HG03196 (cell line): ENCODE results near the gene CADPS.

ENCODE experiments used
- ATAC-seq: cut with Tn5 transposase; IDR thresholded peaks from one replicate; pipeline ENCODE4 v1.9.1; 2021; ENCODE audit not compliant: unreplicated experiment

The CADPS gene

GRCh38 chr3:62873761-62874710 is 1.2 kb downstream of the CADPS start:
- no peak for ATAC-seq

- ATAC-seq = no peak
Measured at GRCh38 chr3:62873451-62873760, 1.8 kb downstream of the CADPS start.

GRCh38 chr3:62872318-62872717 is 2.9 kb downstream of the CADPS start:
- ATAC-seq = no peak

GRCh38 chr3:62870321-62870720 is 4.9 kb downstream of the CADPS start:
- no peak for ATAC-seq

GRCh38 chr3:62863648-62864047 is 11.6 kb downstream of the CADPS start:
- ATAC-seq = no peak

- no peak for ATAC-seq
Measured at GRCh38 chr3:62859203-62859791, 15.9 kb downstream of the CADPS start.

- ATAC-seq = no peak
Measured at GRCh38 chr3:62845996-62846395, 29.2 kb downstream of the CADPS start.

- no peak for ATAC-seq
Measured at GRCh38 chr3:62843508-62843907, 31.7 kb downstream of the CADPS start.

GRCh38 chr3:62839748-62840147 is 35.5 kb downstream of the CADPS start:
- ATAC-seq = no peak

- ATAC-seq = no peak
Measured at GRCh38 chr3:62837145-62837787, 38.0 kb downstream of the CADPS start.

- peak; percentile 59 for ATAC-seq
Measured at GRCh38 chr3:62835554-62836236, 39.5 kb downstream of the CADPS start.

- no peak for ATAC-seq
Measured at GRCh38 chr3:62833538-62833937, 41.7 kb downstream of the CADPS start.

GRCh38 chr3:62832553-62832952 is 42.7 kb downstream of the CADPS start:
- no peak for ATAC-seq

GRCh38 chr3:62830727-62831322 is 44.4 kb downstream of the CADPS start:
- no peak for ATAC-seq

GRCh38 chr3:62827550-62827949 is 47.7 kb downstream of the CADPS start:
- ATAC-seq = no peak

GRCh38 chr3:62824965-62825592 is 50.1 kb downstream of the CADPS start:
- no peak for ATAC-seq

GRCh38 chr3:62823461-62824050 is 51.7 kb downstream of the CADPS start:
- ATAC-seq = no peak

GRCh38 chr3:62822905-62823304 is 52.3 kb downstream of the CADPS start:
- ATAC-seq = no peak

- ATAC-seq = no peak
Measured at GRCh38 chr3:62818347-62818746, 56.9 kb downstream of the CADPS start.

- ATAC-seq = no peak
Measured at GRCh38 chr3:62817678-62818077, 57.5 kb downstream of the CADPS start.
